DND-41 (cell line): ENCODE results near the gene SUPT16H.
"Not testable (repeated sequence)": the region's sequence is repeated elsewhere in the genome, so short reads cannot be mapped to it uniquely, and the experiment has no call there.

Source experiments
- ATAC-seq: fragments of 200-7000 bp; cut with Tn5 transposase; 3 replicates; pipeline ENCODE4 v1.9.1; 2021; ENCODE audit warnings: low read depth; ENCODE audit not compliant: insufficient read depth
- DNase-seq: peaks from one replicate; pipeline ENCODE4 v3.0.0-alpha.2; 2020
- H2AFZ ChIP-seq: 2 replicates; pipeline ENCODE4 v1.6.0; 2012; ENCODE audit warnings: low read depth, low read length
- H3K27ac ChIP-seq: 2 replicates; pipeline ENCODE4 v1.5.1; 2012; ENCODE audit warnings: low read length, inconsistent platforms
- H3K27me3 ChIP-seq: fragments of 200-600 bp; sonication (generic); 2 replicates; pipeline ENCODE4 v1.6.0; 2012; ENCODE audit warnings: low read length, mild to moderate bottlenecking, inconsistent platforms; ENCODE audit not compliant: insufficient read depth, poor library complexity
- H3K36me3 ChIP-seq: 2 replicates; pipeline ENCODE4 v1.5.1; 2012; ENCODE audit warnings: low read length, inconsistent platforms; ENCODE audit not compliant: insufficient read depth
- H3K4me1 ChIP-seq: 2 replicates; pipeline ENCODE4 v1.5.1; 2012; ENCODE audit warnings: mild to moderate bottlenecking, low read length; ENCODE audit not compliant: insufficient read depth
- H3K4me2 ChIP-seq: 2 replicates; pipeline ENCODE4 v1.6.0; 2012; ENCODE audit warnings: mild to moderate bottlenecking, moderate library complexity, low read length, inconsistent platforms; ENCODE audit not compliant: insufficient read depth
- H3K4me3 ChIP-seq, 2 experiments: fragments of 200-600 bp in 1 of 2; shearing (Covaris generic) in 1 of 2; 2 replicates each; pipeline ENCODE4 v1.5.1; 2012 to 2016; ENCODE audit warnings: inconsistent platforms in 2 of 2, low read length in 2 of 2, mild to moderate bottlenecking in 2 of 2, low read depth in 1 of 2, moderate library complexity in 1 of 2
- H3K79me2 ChIP-seq: 2 replicates; pipeline ENCODE4 v1.6.0; 2012; ENCODE audit warnings: low read length, inconsistent platforms; ENCODE audit not compliant: insufficient read depth
- H3K9ac ChIP-seq: 2 replicates; pipeline ENCODE4 v1.6.0; 2012; ENCODE audit warnings: low read depth, mild to moderate bottlenecking, inconsistent platforms, low read length, moderate library complexity
- H3K9me3 ChIP-seq: 2 replicates; pipeline ENCODE4 v1.5.1; 2012; ENCODE audit warnings: low read length, moderate library complexity, mild to moderate bottlenecking, inconsistent platforms; ENCODE audit not compliant: insufficient read depth, severe bottlenecking
- H4K20me1 ChIP-seq: 2 replicates; pipeline ENCODE4 v1.6.0; 2012; ENCODE audit warnings: low read length; ENCODE audit not compliant: insufficient read depth
- EZH2 ChIP-seq: IDR thresholded peaks from 3 replicates; pipeline ENCODE4 v1.6.1; 2012; ENCODE audit warnings: borderline replicate concordance, low read depth, mild to moderate bottlenecking, moderate library complexity, low read length, inconsistent platforms; ENCODE audit not compliant: severe bottlenecking
- TF ChIP-seq, protein P1 (sequence below): IDR thresholded peaks from 2 replicates; pipeline ENCODE4 v1.5.1; 2012; ENCODE audit warnings: borderline replicate concordance, low read length, moderate library complexity, mild to moderate bottlenecking; ENCODE audit not compliant: poor library complexity, severe bottlenecking; ENCODE audit errors: extremely low read depth

SUPT16H gene

DNA sequence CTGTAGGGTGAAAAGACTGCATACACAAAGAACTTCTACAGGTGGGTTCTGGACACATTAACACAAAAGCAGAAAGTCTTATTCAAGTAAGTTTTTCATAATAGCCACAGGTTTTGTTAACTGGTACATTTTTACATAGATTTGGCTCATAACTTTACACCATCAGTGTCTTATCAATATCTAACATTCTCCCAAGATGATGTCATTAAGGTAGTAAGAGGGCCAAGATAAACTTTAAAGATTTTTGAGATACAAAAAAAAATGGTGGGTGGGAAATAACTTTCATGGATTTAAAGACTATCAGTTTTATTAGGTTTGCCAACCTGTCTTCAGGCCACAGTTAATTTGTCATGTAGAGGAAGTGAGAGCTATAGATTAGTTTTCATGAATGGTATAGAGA is 1.7 kb downstream of the SUPT16H start:
- Histone ChIP-seq H4K20me1 (peaks cover 42% of the 10 kb centered on the region), H3K9me3 (no peaks in the 10 kb centered on the region), H3K36me3 (peaks cover 60% of the 10 kb centered on the region), H3K4me3 (peak overlapping the region; percentile 71 to 88; a peak in 3 of 4 replicates), H3K4me2 (peak overlapping the region; percentile 86), H3K27me3 (no peaks in the 10 kb centered on the region), H3K9ac (peak overlapping the region; percentile 83), H3K79me2 (peaks cover 71% of the 10 kb centered on the region), H3K27ac (peak overlapping the region; percentile 50), H3K4me1 (peaks cover 62% of the 10 kb centered on the region), H2AFZ (no peak overlapping the region)
- ATAC-seq (no peak), DNase-seq (no peak)
- TF ChIP-seq, protein P1, sequence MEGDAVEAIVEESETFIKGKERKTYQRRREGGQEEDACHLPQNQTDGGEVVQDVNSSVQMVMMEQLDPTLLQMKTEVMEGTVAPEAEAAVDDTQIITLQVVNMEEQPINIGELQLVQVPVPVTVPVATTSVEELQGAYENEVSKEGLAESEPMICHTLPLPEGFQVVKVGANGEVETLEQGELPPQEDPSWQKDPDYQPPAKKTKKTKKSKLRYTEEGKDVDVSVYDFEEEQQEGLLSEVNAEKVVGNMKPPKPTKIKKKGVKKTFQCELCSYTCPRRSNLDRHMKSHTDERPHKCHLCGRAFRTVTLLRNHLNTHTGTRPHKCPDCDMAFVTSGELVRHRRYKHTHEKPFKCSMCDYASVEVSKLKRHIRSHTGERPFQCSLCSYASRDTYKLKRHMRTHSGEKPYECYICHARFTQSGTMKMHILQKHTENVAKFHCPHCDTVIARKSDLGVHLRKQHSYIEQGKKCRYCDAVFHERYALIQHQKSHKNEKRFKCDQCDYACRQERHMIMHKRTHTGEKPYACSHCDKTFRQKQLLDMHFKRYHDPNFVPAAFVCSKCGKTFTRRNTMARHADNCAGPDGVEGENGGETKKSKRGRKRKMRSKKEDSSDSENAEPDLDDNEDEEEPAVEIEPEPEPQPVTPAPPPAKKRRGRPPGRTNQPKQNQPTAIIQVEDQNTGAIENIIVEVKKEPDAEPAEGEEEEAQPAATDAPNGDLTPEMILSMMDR = no peak
- no peak for TF ChIP-seq EZH2

DNA sequence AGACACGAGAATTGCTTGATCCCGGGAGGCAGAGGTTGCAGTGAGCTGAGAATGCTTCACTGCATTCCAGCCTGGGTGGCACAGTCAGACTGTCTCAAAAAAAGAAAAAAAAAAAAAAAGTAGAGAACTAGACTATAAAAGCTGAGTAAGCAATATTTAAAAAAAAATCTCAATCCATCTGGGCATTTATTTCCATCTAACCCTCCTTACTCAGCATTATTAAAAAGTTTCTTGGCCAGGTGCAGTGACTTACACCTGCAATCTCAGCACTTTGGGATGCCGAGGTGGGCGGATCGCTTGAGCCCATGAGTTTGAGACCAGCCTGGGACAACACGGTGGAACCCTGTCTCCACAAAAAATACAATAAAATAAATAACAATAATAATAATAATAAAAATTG is 4.5 kb downstream of the SUPT16H start:
- peaks cover 95% of the 10 kb centered on the region for H3K79me2 ChIP-seq
- no peak overlapping the region for H3K9ac ChIP-seq
- H3K4me3 ChIP-seq = no peak overlapping the region
- no peak overlapping the region for H3K27ac ChIP-seq
- peaks cover 66% of the 10 kb centered on the region for H4K20me1 ChIP-seq
- H3K4me1 ChIP-seq = peaks cover 41% of the 10 kb centered on the region
- no peak for DNase-seq
- H2AFZ ChIP-seq = no peak overlapping the region
- TF ChIP-seq EZH2 = no peak
- TF ChIP-seq, protein P1 = no peak
- ATAC-seq = no peak
- H3K36me3 ChIP-seq = peaks cover 66% of the 10 kb centered on the region
- H3K9me3 ChIP-seq = no peaks in the 10 kb centered on the region
- H3K4me2 ChIP-seq = peak overlapping the region; percentile 86; the same call in 1 of the 2 replicates
- no peaks in the 10 kb centered on the region for H3K27me3 ChIP-seq

DNA sequence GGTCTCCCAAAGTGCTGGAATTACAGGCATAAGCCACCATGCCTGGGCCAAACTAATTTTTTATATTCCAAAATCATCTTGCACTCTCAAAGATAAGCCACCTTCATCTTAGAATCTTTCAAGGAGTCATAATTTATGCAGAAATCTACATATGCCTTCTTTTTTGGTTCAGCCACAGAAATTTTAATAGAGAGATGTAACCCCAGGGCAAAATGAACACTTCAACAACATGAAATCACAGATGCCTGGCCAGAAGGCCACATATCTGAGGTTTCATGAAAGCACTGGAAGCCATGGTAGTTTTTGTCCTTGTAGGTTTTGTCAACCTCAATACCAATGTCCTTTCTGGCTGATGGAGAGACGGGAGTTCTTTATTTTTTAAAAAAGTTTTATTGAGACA is 9.8 kb downstream of the SUPT16H start:
- Histone ChIP-seq H3K27me3 (no peaks in the 10 kb centered on the region), H3K9me3 (no peaks in the 10 kb centered on the region), H3K27ac (no peak overlapping the region), H3K4me1 (peaks cover 6% of the 10 kb centered on the region; the same call in 1 of the 2 replicates), H3K36me3 (peaks cover 86% of the 10 kb centered on the region), H4K20me1 (peaks cover 50% of the 10 kb centered on the region), H3K79me2 (peaks cover 81% of the 10 kb centered on the region), H2AFZ (no peak overlapping the region), H3K4me3 (no peak overlapping the region), H3K4me2 (no peak overlapping the region), H3K9ac (no peak overlapping the region)
- ATAC-seq (no peak), DNase-seq (no peak)
- TF ChIP-seq, protein P1 = no peak
- TF ChIP-seq EZH2 = no peak

DNA sequence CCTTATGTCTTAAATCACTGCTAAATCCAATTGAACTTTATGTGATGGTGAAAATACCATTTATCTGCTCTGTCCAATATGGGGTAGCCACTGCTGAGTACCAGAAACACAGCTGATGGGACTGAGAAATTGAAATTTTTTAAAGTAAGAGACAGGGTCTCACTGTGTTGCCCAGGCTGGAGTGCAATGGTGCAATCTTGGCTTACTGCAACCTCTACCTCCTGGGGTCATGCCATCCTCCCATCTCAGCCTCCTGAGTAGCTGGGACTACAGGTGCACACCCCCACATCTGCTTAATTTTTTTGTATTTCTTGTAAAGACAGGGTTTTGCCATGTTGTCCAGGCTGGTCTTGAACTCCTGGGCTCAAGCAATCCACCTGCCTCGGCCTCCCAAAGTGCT is 11.0 kb downstream of the SUPT16H start:
- H3K79me2 ChIP-seq = peaks cover 69% of the 10 kb centered on the region
- H4K20me1 ChIP-seq = peaks cover 42% of the 10 kb centered on the region
- peak; percentile 14; the same call in 1 of the 3 replicates for ATAC-seq
- not testable (repeated sequence) for H3K27me3 ChIP-seq, H2AFZ ChIP-seq, H3K27ac ChIP-seq, H3K4me3 ChIP-seq, DNase-seq, H3K4me2 ChIP-seq, H3K9me3 ChIP-seq, H3K4me1 ChIP-seq, H3K9ac ChIP-seq
- H3K36me3 ChIP-seq = peaks cover 90% of the 10 kb centered on the region
